ENCODE data around the gene SP110.
"Not testable (repeated sequence)": the region's sequence is repeated elsewhere in the genome, so short reads cannot be mapped to it uniquely, and the experiment has no call there.

The SP110 gene

GRCh38 chr2:230224458-230224857 lies 4.7 kb upstream of the SP110 start:
- DNase-seq (ENCODE audit: low read depth, low spot score): no peak

- DNase-seq (ENCODE audit: low read depth, low spot score): not testable (repeated sequence)
Measured at GRCh38 chr2:230222829-230223228, 3.0 kb upstream of the SP110 start.

- DNase-seq (ENCODE audit: low read depth, low spot score): no peak
Measured at GRCh38 chr2:230221493-230221892, 1.7 kb upstream of the SP110 start.

GRCh38 chr2:230220347-230220969 lies 674 bp upstream of the SP110 start:
- no peak for DNase-seq (ENCODE audit: low read depth, low spot score)

GRCh38 chr2:230218421-230218820 lies 1.4 kb downstream of the SP110 start:
- DNase-seq (ENCODE audit: low read depth, low spot score): no peak

GRCh38 chr2:230217424-230217823 lies 2.4 kb downstream of the SP110 start:
- DNase-seq (ENCODE audit: low read depth, low spot score): no peak

- no peak for DNase-seq (ENCODE audit: low read depth, low spot score)
Measured at GRCh38 chr2:230216489-230216888, 3.3 kb downstream of the SP110 start.

GRCh38 chr2:230209422-230210051 lies 10.2 kb downstream of the SP110 start:
- no peak for DNase-seq (ENCODE audit: low read depth, low spot score)

- no peak for DNase-seq (ENCODE audit: low read depth, low spot score)
Measured at GRCh38 chr2:230208576-230208975, 11.2 kb downstream of the SP110 start.

GRCh38 chr2:230205721-230206120 lies 14.1 kb downstream of the SP110 start:
- no peak for DNase-seq (ENCODE audit: low read depth, low spot score)

- DNase-seq (ENCODE audit: low read depth, low spot score): no peak
Measured at GRCh38 chr2:230205034-230205433, 14.8 kb downstream of the SP110 start.

- DNase-seq (ENCODE audit: low read depth, low spot score): no peak
Measured at GRCh38 chr2:230203110-230203676, 16.6 kb downstream of the SP110 start.

- DNase-seq (ENCODE audit: low read depth, low spot score): no peak
Measured at GRCh38 chr2:230202430-230203109, 17.2 kb downstream of the SP110 start.

- no peak for DNase-seq (ENCODE audit: low read depth, low spot score)
Measured at GRCh38 chr2:230184727-230185578, 34.8 kb downstream of the SP110 start.

GRCh38 chr2:230181195-230181594 lies 38.6 kb downstream of the SP110 start:
- no peak for DNase-seq (ENCODE audit: low read depth, low spot score)

GRCh38 chr2:230179907-230180306 lies 39.9 kb downstream of the SP110 start:
- no peak for DNase-seq (ENCODE audit: low read depth, low spot score)

GRCh38 chr2:230178546-230179485 lies 41.0 kb downstream of the SP110 start:
- no peak for DNase-seq (ENCODE audit: low read depth, low spot score)

- no peak for DNase-seq (ENCODE audit: low read depth, low spot score)
Measured at GRCh38 chr2:230176996-230177395, 42.8 kb downstream of the SP110 start.

- no peak for DNase-seq (ENCODE audit: low read depth, low spot score)
Measured at GRCh38 chr2:230174466-230174865, 45.3 kb downstream of the SP110 start.

- no peak for DNase-seq (ENCODE audit: low read depth, low spot score)
Measured at GRCh38 chr2:230172852-230173251, 46.9 kb downstream of the SP110 start.

GRCh38 chr2:230172156-230172555 lies 47.6 kb downstream of the SP110 start:
- DNase-seq (ENCODE audit: low read depth, low spot score): no peak
